Right hindlimb (tissue), 1 donor: ENCODE results near the gene MTA1.

Source experiments
- DNase-seq: peaks from one replicate; pipeline ENCODE4 v3.0.0-alpha.2; 2018

Gene MTA1

GRCh38 chr14:105419195-105420091 lies at the start of gene MTA1:
MTA1 (plus strand) TSS chr14:105419827; CDS start chr14:105420036, 209 bp downstream.
- DNase-seq: no peak

GRCh38 chr14:105374389-105374788 lies 45.2 kb upstream of the MTA1 start:
- DNase-seq: no peak

- DNase-seq: no peak
Measured at GRCh38 chr14:105375635-105376057, 44.0 kb upstream of the MTA1 start.

GRCh38 chr14:105376521-105377440 lies 42.8 kb upstream of the MTA1 start:
- DNase-seq: no peak

- no peak for DNase-seq
Measured at GRCh38 chr14:105377555-105378182, 42.0 kb upstream of the MTA1 start.

- DNase-seq: no peak
Measured at GRCh38 chr14:105378199-105378598, 41.4 kb upstream of the MTA1 start.

GRCh38 chr14:105378873-105379685 lies 40.5 kb upstream of the MTA1 start:
- no peak for DNase-seq

- no peak for DNase-seq
Measured at GRCh38 chr14:105379946-105380345, 39.7 kb upstream of the MTA1 start.

- no peak for DNase-seq
Measured at GRCh38 chr14:105380756-105381155, 38.9 kb upstream of the MTA1 start.

- DNase-seq: no peak
Measured at GRCh38 chr14:105381446-105382342, 37.9 kb upstream of the MTA1 start.

GRCh38 chr14:105382343-105383082 lies 37.1 kb upstream of the MTA1 start:
- DNase-seq: no peak

- DNase-seq: no peak
Measured at GRCh38 chr14:105383083-105383730, 36.4 kb upstream of the MTA1 start.

GRCh38 chr14:105384041-105384557 lies 35.5 kb upstream of the MTA1 start:
- DNase-seq: no peak

- DNase-seq: no peak
Measured at GRCh38 chr14:105384605-105385321, 34.9 kb upstream of the MTA1 start.

- DNase-seq: no peak
Measured at GRCh38 chr14:105385322-105385637, 34.3 kb upstream of the MTA1 start.

GRCh38 chr14:105385698-105386365 lies 33.8 kb upstream of the MTA1 start:
- no peak for DNase-seq

- no peak for DNase-seq
Measured at GRCh38 chr14:105386581-105387529, 32.8 kb upstream of the MTA1 start.
